ENCODE data around the gene SNAI3.

The SNAI3 gene

DNA sequence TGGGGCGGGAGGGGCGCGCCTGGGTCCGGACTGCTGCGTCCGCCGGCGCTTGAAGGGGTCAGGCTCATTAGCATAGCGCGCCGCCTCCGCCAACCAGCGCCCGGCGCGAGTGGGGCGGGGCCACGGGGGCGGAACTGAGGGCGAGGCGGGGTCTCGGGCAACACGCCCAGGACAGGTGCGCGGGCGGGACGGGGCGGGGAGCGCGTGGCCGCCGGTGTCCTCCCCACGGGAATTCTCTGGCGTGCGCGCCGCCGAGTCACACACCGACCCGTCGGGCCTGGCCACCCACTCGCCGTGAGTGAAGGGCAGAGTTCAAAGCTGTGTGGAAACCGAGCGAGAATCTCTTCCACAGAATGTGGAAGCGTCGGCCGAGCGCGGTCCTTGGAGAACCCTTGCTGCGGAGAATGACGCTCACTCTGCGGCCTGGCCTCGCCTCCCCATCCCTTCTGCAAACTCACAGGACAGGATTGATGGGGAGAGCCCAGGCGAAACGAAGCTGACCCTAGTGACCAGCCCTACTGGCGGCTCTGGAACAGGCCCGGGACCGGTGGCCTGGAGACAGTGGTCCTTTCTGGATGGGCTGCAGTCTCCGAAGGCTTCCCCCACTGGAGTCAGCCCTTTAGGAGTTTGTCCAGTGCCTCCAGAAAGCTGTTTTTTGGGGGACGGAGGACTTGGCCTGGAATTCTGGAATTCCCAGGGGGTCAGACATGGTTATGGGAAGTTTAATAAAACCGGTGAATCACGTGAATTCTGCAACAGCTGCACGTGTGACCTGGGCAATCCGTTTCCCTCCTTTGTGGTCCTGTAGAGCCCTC is at the start of gene SNAI3:
SNAI3 (minus strand) TSS at position 69 of the 815 bp plus-strand sequence. CDS start 101 bp downstream, outside the sequence.
- DNase-seq (ENCODE audit: low spot score): peak; percentile 95

- no peak for DNase-seq (ENCODE audit: low spot score)
Observed at GRCh38 chr16:88736088-88736487, 49.8 kb upstream of the SNAI3 start.

DNA sequence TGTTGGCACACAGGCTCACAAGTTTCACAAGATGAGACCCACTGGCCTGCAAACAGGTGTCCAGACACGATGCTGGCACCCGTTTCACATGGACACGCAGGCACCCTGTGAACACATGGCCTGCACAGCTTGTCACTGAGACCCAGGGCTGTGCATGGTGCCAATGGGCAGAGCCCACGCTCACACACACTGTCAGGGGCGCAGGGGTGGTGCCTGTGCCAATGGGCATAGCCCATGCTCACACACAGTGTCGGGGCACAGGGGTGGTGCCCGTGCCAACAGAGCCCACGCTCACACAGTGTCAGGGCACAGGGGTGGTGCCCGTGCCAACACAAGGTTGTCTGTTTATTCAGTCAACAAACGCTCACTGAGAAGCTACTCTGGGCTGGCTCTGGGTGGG is 49.3 kb upstream of the SNAI3 start:
- DNase-seq (ENCODE audit: low spot score): no peak

DNA sequence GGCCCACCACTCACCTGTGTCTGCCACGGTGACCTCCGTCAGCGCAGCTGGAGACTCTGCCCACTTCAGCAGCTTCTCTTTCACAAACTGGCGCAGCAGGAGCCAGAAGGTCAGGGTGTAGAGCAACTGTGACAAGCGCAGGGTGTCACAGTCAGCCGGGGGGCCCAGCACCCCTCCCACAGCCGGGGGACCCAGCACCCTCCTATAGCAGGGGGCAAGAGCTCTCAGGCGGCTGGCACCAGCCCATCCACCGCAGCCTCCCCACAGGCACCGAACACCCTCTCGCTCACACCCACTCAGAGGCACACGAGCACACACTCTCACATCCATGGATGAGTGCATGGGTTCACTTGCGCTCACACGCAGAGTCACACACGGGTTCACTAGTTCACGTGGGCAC is 48.8 kb upstream of the SNAI3 start:
- DNase-seq (ENCODE audit: low spot score): no peak

DNA sequence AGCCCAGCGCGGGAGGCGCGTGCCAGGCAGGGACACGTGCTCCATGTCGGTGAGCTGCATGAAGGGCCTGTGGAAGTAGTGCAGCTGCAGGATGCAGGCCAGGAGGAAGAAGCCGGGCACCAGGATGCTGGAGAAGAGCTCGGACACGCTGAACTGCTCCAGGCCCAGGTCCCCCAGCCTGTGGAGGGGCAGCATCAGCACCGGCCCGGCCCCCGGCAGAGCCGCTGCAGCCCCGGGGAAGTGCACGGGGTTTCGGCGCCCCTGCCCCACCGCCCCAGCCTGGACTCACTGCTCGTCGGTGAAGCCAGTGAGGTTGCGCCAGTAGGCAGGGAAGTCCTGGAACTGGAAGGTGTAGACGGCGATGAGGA is 48.0 kb upstream of the SNAI3 start:
- no peak for DNase-seq (ENCODE audit: low spot score)

DNA sequence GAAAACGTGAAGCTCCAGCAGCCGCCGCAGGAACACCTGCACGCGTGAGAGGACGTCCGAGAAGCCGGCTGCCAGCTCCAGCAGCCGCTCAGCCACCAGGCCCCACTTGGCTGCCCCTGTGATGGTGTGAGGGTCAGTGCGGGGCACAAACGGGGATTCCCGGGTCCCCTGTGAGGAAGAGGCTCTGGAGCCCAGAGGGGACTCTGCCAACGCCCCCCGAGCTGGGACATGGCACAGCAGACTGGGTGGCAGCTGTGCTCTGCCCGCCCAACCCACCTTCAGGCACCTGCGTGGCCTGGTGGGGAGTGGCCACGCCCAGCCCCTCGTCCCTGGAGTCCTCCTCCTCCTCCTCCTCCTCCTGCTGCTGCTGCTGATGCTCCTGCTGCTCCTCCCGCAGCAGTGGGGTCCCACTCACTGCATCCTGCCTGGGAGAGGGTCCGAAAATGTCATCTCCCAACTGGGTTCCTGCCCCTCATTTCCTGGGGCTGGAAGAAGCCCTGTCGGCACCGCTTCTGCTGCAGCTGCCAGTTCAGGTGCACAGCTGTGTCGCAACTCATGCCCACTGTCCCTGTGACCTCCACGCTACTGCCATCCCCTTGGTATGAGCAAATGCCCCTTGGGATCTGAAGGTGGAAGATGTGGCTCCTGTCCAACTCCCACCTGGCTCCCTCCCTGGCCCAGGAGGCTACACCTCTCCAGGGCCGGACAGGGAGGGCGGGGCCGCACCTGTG is 47.5 kb upstream of the SNAI3 start:
- DNase-seq (ENCODE audit: low spot score): no peak

DNA sequence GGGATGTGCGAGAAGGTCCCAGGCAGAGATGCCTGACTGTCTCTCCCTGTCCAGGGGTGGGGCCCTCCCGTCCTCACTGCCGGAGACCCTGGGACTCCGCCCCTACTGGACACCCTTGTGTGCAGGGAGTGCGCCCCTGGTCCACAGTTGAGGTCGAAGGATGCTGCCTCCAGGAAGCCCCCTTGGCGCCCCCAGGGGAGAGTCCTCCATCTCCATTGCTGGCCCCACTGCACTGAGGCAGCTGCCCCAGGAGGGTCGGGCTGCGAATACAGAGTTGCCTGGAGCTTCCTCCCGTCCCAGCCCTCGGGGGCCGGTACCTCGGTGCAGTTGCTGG is 46.6 kb upstream of the SNAI3 start:
- DNase-seq (ENCODE audit: low spot score): no peak

GRCh38 chr16:88732172-88732960 is 46.1 kb upstream of the SNAI3 start:
- DNase-seq (ENCODE audit: low spot score): no peak

GRCh38 chr16:88731699-88732098 is 45.4 kb upstream of the SNAI3 start:
- DNase-seq (ENCODE audit: low spot score): peak; percentile 87

GRCh38 chr16:88730632-88731607 is 44.6 kb upstream of the SNAI3 start:
- no peak for DNase-seq (ENCODE audit: low spot score)

GRCh38 chr16:88727871-88728270 is 41.6 kb upstream of the SNAI3 start:
- DNase-seq (ENCODE audit: low spot score): no peak

GRCh38 chr16:88726981-88727380 is 40.7 kb upstream of the SNAI3 start:
- DNase-seq (ENCODE audit: low spot score): no peak

GRCh38 chr16:88726408-88726749 is 40.1 kb upstream of the SNAI3 start:
- DNase-seq (ENCODE audit: low spot score): no peak

DNA sequence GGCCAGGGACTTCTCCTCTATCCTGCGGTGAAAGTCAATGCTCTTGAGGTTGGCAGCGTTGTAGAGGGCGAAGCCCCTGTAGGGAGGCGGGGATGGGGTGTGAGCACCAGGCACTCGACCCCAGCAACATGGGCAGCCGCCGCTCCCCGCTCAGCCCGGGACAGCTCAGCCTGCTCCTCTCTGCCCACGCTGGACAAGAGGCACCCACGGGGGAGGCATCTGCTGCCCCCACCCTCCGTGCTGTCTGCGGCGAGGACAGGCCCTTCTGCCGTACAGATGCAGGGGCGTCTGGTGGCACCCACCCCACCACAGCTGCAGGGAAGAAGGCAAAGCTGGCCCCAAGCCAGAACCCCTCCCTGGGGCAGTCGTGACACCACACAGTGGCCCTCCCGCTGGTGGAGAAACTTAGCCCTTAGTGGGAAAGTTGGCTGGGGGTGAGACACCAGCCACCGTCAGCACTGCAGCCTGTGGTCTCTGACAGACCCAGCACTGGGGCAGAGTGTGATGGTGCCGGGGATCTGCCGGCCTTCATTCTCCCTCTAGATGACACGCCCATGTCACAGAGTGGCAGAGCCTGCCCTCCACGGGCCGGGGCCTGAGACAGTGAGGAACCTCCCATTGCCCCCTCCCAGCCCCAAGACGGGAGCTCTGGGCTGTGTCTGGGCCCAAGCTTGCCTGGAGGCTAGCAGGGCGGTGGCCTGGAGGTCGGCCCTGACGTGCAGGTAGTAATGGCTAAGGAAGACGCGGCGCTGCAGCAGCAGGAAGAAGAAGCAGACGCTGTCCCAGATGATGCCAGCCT is 39.5 kb upstream of the SNAI3 start:
- no peak for DNase-seq (ENCODE audit: low spot score)

- DNase-seq (ENCODE audit: low spot score): no peak
Observed at GRCh38 chr16:88724855-88725555, 38.7 kb upstream of the SNAI3 start.

GRCh38 chr16:88723911-88724310 is 37.6 kb upstream of the SNAI3 start:
- no peak for DNase-seq (ENCODE audit: low spot score)

DNA sequence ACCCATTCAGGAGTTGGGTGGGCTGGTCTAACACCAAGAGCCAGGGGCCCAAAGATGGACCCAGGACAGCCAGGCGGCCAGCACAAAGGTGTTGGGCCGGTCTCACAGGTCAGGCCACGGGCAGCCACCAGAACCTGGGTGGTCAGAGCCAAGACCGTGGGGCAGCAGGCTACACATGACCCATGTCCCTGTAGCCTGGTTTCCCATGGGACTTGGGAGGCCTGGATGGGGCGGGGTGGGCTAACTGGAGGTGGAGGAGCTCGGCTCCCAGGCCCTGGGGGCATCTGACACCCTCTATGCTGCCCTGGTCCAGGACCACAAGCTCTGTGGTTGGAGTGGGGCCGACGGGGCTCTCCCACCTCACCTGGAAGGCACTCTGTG is 37.2 kb upstream of the SNAI3 start:
- no peak for DNase-seq (ENCODE audit: low spot score)

DNA sequence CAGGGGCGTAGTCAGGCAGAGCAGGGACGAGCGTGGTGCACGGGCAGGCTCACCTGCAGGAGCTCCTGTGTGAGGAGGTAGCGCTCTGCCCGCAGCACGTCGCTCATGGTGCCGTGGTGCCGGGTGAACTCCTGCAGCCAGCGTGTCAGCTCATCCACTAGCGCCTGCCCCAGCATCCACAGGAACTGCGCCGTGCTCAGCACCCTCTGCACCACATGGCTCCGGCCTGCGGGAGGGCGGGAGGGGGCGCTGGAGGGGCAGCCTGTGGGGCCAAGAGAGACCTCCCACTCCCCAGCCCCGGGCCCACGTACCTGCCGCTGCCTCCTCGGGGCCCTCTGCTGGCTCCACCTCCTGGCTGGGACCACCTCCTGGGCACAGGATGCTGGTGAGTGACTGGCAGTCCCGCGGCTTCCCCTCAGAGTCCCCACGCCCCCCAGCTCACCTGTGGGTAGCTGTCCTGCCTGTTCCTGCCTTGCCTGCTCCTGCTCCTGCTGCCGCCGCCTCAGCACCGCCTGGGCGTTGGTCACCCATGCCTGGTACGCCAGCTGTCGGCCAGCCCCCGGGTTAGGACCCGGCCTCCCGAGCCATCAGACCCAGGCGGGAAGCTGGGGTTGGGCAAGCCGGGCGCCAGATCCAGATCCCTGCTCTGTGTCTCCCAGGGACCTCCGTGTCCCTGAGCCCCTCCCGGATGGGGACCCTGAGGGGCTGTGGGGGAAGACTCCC is 36.6 kb upstream of the SNAI3 start:
- DNase-seq (ENCODE audit: low spot score): no peak

Data from D341Med (cell line).